Measurements from ENCODE around the gene SIGMAR1.

Gene SIGMAR1

GRCh38 chr9:34629491-34629808 lies 8.1 kb downstream of the SIGMAR1 start:
- DNase-seq, result no peak

- peak; percentile 53 for DNase-seq
Observed at GRCh38 chr9:34628656-34629490, 8.7 kb downstream of the SIGMAR1 start, which contains the start of gene ARID3C. Gene ARID3C, minus strand, starts transcription at chr9:34629066. Its CDS starts 1,052 bp downstream, at chr9:34628014.

- no peak for DNase-seq
Observed at GRCh38 chr9:34627716-34628655, 9.6 kb downstream of the SIGMAR1 start.

- DNase-seq, result no peak
Observed at GRCh38 chr9:34625186-34625486, 12.5 kb downstream of the SIGMAR1 start.

- no peak for DNase-seq
Observed at GRCh38 chr9:34624475-34625185, 13.0 kb downstream of the SIGMAR1 start.

- no peak for DNase-seq
Observed at GRCh38 chr9:34623374-34624235, 14.0 kb downstream of the SIGMAR1 start.

GRCh38 chr9:34620061-34620994 lies 17.3 kb downstream of the SIGMAR1 start, which contains the start of gene DCTN3:
Gene DCTN3, minus strand, starts transcription at chr9:34620495. Its CDS starts 31 bp downstream, at chr9:34620464.
- DNase-seq, result peak; percentile 100

GRCh38 chr9:34615132-34615531 lies 22.5 kb downstream of the SIGMAR1 start:
- DNase-seq, result no peak

- peak; percentile 96 for DNase-seq
Observed at GRCh38 chr9:34612788-34613390, 24.7 kb downstream of the SIGMAR1 start.

- peak; percentile 90 for DNase-seq
Observed at GRCh38 chr9:34611811-34612787, 25.5 kb downstream of the SIGMAR1 start, which contains the start of gene RPP25L. Gene RPP25L, minus strand, starts transcription at chr9:34612097. Its CDS starts 801 bp downstream, at chr9:34611296.

- no peak for DNase-seq
Observed at GRCh38 chr9:34611251-34611810, 26.3 kb downstream of the SIGMAR1 start.

- no peak for DNase-seq
Observed at GRCh38 chr9:34610434-34611206, 27.0 kb downstream of the SIGMAR1 start.

- no peak for DNase-seq
Observed at GRCh38 chr9:34607331-34607730, 30.3 kb downstream of the SIGMAR1 start.

- DNase-seq, result no peak
Observed at GRCh38 chr9:34606905-34607304, 30.7 kb downstream of the SIGMAR1 start.

- no peak for DNase-seq
Observed at GRCh38 chr9:34606190-34606589, 31.4 kb downstream of the SIGMAR1 start.

GRCh38 chr9:34603610-34604231 lies 33.9 kb downstream of the SIGMAR1 start:
- DNase-seq, result peak; percentile 88

- DNase-seq, result no peak
Observed at GRCh38 chr9:34601937-34602573, 35.5 kb downstream of the SIGMAR1 start.

Measured in hematopoietic multipotent progenitor cell treated with erythropoietin and hydrocortisone succinate and interleukin-3 and kit ligand, for 6 days (in vitro differentiated cells).